ENCODE data around the gene FSTL4. TPM values are rescaled to one million over a fixed set of nuclear protein-coding genes. Genes with fewer than 3 reads are reported as not detected.

Gene FSTL4
- total and polyA plus RNA-seq, 2 of the 4 experiments (the other 2 are of a cell fraction): 0.18 TPM; not detected in 1

DNA sequence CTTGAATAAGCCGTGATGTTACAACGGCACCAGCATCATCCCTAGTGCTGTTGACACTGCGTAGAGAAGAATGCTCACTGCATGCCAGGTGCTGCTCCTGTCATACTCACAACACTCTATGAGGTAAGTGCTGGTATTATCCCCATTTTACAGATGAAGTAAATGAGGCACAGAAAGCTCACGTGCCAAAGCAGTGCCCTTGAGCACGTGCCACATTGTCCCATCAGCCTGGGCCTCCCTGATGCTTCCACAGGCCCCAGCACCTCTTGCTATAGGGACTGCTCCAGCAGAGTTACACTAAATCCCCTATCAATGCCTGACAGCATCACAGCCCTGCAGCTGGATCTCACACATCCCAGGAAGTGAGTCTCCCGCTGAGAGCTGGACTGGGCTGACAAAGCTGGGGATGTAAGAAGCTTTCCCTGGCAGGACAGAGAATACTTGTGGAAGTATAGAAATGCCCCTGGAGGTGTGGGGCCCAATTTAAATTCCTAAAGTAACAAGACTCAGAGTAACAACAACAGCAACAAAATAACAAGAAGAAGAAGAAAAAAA, 216.1 kb downstream of the FSTL4 start:
- H3K9me3 ChIP-seq (ENCODE audit: control insufficient read depth, insufficient read depth, low read length): no peaks in the 10 kb centered on the region
- H3K4me1 ChIP-seq (ENCODE audit: control insufficient read depth, insufficient read depth, low read length): no peaks in the 10 kb centered on the region
- H2AK9ac ChIP-seq (replicated peaks; ENCODE audit: low read depth, low read length, poor library complexity): no peak overlapping the region
- intact Hi-C loops (cut with micrococcal nuclease) (no loop called here), dilution Hi-C loops (cut with HindIII; ENCODE audit: low sequenced_read_pairs, unreplicated experiment) (no loop called here), in situ Hi-C loops (cut with MboI; ENCODE audit: low sequenced_read_pairs) (no loop called here)
- no peak overlapping the region for H3K14ac ChIP-seq (replicated peaks; ENCODE audit: low read depth, low read length)
- no peak overlapping the region for H2BK15ac ChIP-seq (ENCODE audit: low read depth, low read length)
- no peak overlapping the region for H2BK5ac ChIP-seq (ENCODE audit: low read depth, low read length, poor library complexity, severe bottlenecking)
- no peak overlapping the region for H4K5ac ChIP-seq (ENCODE audit: low read depth, low read length)
- no peak overlapping the region for H4K8ac ChIP-seq (ENCODE audit: low read depth in 2 of 2, low read length in 2 of 2)
- H2AFZ ChIP-seq (replicated peaks; ENCODE audit: low read length, poor library complexity): peak overlapping the region; percentile 56
- H2BK20ac ChIP-seq (ENCODE audit: low read depth, low read length): no peak overlapping the region
- no CpG with 5 or more reads among the region's 6 CpGs for WGBS, 2 experiments (ENCODE audit: extremely low coverage in 2 of 2, insufficient read length in 1 of 2)
- no peak for DNase-seq
- no peak overlapping the region for H2BK120ac ChIP-seq (ENCODE audit: low read depth, low read length)
- CTCF ChIA-PET: no interaction called here
- no peaks in the 10 kb centered on the region for H3K9me1 ChIP-seq (ENCODE audit: insufficient read depth, low read length)
- no peak for TF ChIP-seq MAFK (IDR thresholded peaks at IDR 0.05; ENCODE audit: low read depth, low read length)
- no peak for TF ChIP-seq RAD21 (IDR thresholded peaks at IDR 0.05; ENCODE audit: low read length)
- no peak for TF ChIP-seq FOS (IDR thresholded peaks at IDR 0.05; ENCODE audit: low read depth, low read length)
- no peak for TF ChIP-seq CEBPB (IDR thresholded peaks at IDR 0.05; ENCODE audit: low read depth, low read length)
- TF ChIP-seq RCOR1 (IDR thresholded peaks at IDR 0.05; ENCODE audit: insufficient replicate concordance, low read length): no peak
- TF ChIP-seq POLR2A (IDR thresholded peaks at IDR 0.05; ENCODE audit: low read depth, low read length): no peak
- TF ChIP-seq MXI1 (IDR thresholded peaks at IDR 0.05; ENCODE audit: borderline replicate concordance, low read depth, low read length): no peak
- TF ChIP-seq, protein P1, sequence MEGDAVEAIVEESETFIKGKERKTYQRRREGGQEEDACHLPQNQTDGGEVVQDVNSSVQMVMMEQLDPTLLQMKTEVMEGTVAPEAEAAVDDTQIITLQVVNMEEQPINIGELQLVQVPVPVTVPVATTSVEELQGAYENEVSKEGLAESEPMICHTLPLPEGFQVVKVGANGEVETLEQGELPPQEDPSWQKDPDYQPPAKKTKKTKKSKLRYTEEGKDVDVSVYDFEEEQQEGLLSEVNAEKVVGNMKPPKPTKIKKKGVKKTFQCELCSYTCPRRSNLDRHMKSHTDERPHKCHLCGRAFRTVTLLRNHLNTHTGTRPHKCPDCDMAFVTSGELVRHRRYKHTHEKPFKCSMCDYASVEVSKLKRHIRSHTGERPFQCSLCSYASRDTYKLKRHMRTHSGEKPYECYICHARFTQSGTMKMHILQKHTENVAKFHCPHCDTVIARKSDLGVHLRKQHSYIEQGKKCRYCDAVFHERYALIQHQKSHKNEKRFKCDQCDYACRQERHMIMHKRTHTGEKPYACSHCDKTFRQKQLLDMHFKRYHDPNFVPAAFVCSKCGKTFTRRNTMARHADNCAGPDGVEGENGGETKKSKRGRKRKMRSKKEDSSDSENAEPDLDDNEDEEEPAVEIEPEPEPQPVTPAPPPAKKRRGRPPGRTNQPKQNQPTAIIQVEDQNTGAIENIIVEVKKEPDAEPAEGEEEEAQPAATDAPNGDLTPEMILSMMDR (conservative IDR thresholded peaks at IDR 0.05; ENCODE audit: low read depth, low read length): no peak
- TF ChIP-seq, protein P2, sequence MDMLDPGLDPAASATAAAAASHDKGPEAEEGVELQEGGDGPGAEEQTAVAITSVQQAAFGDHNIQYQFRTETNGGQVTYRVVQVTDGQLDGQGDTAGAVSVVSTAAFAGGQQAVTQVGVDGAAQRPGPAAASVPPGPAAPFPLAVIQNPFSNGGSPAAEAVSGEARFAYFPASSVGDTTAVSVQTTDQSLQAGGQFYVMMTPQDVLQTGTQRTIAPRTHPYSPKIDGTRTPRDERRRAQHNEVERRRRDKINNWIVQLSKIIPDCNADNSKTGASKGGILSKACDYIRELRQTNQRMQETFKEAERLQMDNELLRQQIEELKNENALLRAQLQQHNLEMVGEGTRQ (IDR thresholded peaks at IDR 0.05; ENCODE audit: low read depth, low read length): no peak
- TF ChIP-seq BHLHE40 (IDR thresholded peaks at IDR 0.05; ENCODE audit: low read depth, low read length): no peak
- TF ChIP-seq RFX5 (IDR thresholded peaks at IDR 0.05; ENCODE audit: low read depth, low read length): no peak
- no peak overlapping the region for H2AK5ac ChIP-seq (ENCODE audit: low read depth, low read length)
- no TSS peak for BruUV-seq (replicated peaks)
- no peaks in the 10 kb centered on the region for H3K79me1 ChIP-seq (ENCODE audit: low read depth in 1 of 2, low read length in 2 of 2)
- no peak overlapping the region for H3K4me2 ChIP-seq (ENCODE audit: low read depth, low read length)
- H4K91ac ChIP-seq (ENCODE audit: insufficient read depth, low read depth, low read length): no peak overlapping the region
- no peaks in the 10 kb centered on the region for H3K36me3 ChIP-seq (ENCODE audit: control insufficient read depth, insufficient read depth, low read length)
- no peak overlapping the region for H3K18ac ChIP-seq (ENCODE audit: low read depth, low read length)
- no peak overlapping the region for H3K56ac ChIP-seq (ENCODE audit: extremely low read depth, insufficient read depth, low read length)
- H4K20me1 ChIP-seq (ENCODE audit: insufficient read depth, low read length): no peaks in the 10 kb centered on the region
- no peak overlapping the region for H3K4ac ChIP-seq (ENCODE audit: low read depth, low read length)
- H3K4me3 ChIP-seq (ENCODE audit: insufficient read depth, low read depth, low read length): no peak overlapping the region
- H3K27ac ChIP-seq (ENCODE audit: insufficient read depth, low read length): no peak overlapping the region
- ATAC-seq (ENCODE audit: low read depth): no peak
- no peak overlapping the region for H3K23ac ChIP-seq (ENCODE audit: low read depth, low read length)
- H3K9ac ChIP-seq (ENCODE audit: low read depth, low read length): no peak overlapping the region
- H3K27me3 ChIP-seq (ENCODE audit: control insufficient read depth, insufficient read depth, low read length): peaks cover 8% of the 10 kb centered on the region; the same call in 1 of the 2 replicates
- POLR2A ChIA-PET (ENCODE audit: unreplicated experiment): no interaction called here

Measured in IMR-90 (cell line).